Hepatocyte (in vitro differentiated cells): ENCODE data around the gene PGGT1B.

Experiments used
- EZH2 ChIP-seq: fragments of 200-600 bp; sonication (generic); IDR thresholded peaks from 2 replicates; pipeline ENCODE4 v1.6.1; 2016; ENCODE audit warnings: antibody characterized with exemption, mild to moderate bottlenecking, borderline replicate concordance
- EZH2phosphoT487 ChIP-seq: fragments of 200-600 bp; sonication (generic); IDR thresholded peaks from one replicate; pipeline ENCODE4 v1.6.1; 2018; ENCODE audit warnings: antibody characterized with exemption, mild to moderate bottlenecking, low read depth, moderate library complexity; ENCODE audit not compliant: unreplicated experiment, severe bottlenecking
- TF ChIP-seq, protein P1 (sequence below): fragments of 200-600 bp; sonication (generic); IDR thresholded peaks from 2 replicates; pipeline ENCODE4 v1.5.1; 2016; ENCODE audit warnings: antibody characterized with exemption, mild to moderate bottlenecking; ENCODE audit not compliant: poor library complexity

DNA sequence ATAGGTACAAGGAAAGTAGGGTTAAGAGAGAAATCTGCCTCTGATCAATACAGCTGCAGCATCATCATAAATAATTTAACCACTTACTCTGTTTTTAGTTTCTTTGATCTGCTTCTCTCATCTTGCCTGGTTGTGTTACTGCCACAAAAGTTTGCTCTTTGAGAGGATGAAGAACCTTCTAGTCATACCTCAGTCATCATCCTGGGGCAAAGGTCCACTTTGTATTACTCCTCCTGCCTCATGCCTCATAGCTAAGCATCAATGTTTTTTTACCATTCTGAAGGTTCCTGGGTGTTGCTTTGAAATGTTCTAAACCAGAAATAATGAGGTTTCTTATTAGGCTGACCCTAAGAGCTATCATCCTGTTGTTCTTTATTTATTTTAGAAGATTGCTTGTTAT, 75.9 kb downstream of the PGGT1B start:
- no peak for TF ChIP-seq EZH2
- TF ChIP-seq, protein P1, sequence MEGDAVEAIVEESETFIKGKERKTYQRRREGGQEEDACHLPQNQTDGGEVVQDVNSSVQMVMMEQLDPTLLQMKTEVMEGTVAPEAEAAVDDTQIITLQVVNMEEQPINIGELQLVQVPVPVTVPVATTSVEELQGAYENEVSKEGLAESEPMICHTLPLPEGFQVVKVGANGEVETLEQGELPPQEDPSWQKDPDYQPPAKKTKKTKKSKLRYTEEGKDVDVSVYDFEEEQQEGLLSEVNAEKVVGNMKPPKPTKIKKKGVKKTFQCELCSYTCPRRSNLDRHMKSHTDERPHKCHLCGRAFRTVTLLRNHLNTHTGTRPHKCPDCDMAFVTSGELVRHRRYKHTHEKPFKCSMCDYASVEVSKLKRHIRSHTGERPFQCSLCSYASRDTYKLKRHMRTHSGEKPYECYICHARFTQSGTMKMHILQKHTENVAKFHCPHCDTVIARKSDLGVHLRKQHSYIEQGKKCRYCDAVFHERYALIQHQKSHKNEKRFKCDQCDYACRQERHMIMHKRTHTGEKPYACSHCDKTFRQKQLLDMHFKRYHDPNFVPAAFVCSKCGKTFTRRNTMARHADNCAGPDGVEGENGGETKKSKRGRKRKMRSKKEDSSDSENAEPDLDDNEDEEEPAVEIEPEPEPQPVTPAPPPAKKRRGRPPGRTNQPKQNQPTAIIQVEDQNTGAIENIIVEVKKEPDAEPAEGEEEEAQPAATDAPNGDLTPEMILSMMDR, result no peak
- TF ChIP-seq EZH2phosphoT487, result no peak
